Brain microvascular endothelial cell (primary cell): ENCODE results near the gene CSMD2.
A peak's percentile ranks its signal among the peaks of the same experiment; 100 is the strongest.

Experiments used
- DNase-seq: peaks from one replicate; pipeline ENCODE4 v3.0.0-alpha.2; 2020
- H3K27ac ChIP-seq: fragments of 250-450 bp; sonication (Bioruptor Pico); 2 replicates; pipeline ENCODE4 v1.5.1; 2020; ENCODE audit warnings: mild to moderate bottlenecking, moderate library complexity
- H3K27me3 ChIP-seq: fragments of 250-450 bp; sonication (Bioruptor Pico); replicated peaks from 2 replicates; pipeline ENCODE4 v1.5.1; 2020; ENCODE audit warnings: mild to moderate bottlenecking
- H3K36me3 ChIP-seq: fragments of 250-450 bp; sonication (Bioruptor Pico); replicated peaks from 2 replicates; pipeline ENCODE4 v1.5.1; 2020; ENCODE audit warnings: mild to moderate bottlenecking
- H3K4me3 ChIP-seq: 2 replicates; pipeline ENCODE4 v1.5.1; 2011; ENCODE audit warnings: low read depth, mild to moderate bottlenecking, control low read depth, low read length, moderate library complexity
- in situ Hi-C: cut with HindIII; loops from 2 replicates; pipeline ENCODE4 v1.10.0; 2017; ENCODE audit warnings: low sequenced_read_pairs, low pct_ligation_motif_present
- TF ChIP-seq, protein P1 (sequence below): IDR thresholded peaks from 2 replicates; pipeline ENCODE4 v1.5.1; 2011; ENCODE audit warnings: low read depth, mild to moderate bottlenecking, moderate library complexity, low read length, control low read depth, inconsistent platforms; ENCODE audit errors: missing control alignments

CSMD2 gene

DNA sequence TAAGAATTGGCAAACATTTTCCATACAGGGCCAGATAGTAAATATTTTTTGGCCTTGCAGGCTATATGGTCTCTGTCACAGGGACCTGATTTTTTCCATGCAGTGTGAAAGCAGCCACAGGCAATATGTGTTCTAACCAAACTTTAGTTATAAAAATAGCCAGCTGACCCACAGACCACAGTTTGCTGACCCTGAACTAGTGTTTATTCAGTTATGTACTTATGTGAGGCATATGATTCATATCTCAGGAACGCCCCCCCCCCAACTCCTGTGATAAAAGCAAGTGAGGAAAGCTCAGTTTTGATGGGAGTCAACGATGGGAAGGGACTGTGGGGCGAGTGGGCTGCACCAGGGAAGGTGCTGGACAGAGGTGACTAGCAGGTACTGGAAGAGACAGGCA, 221.1 kb downstream of the CSMD2 start:
- in situ Hi-C loops: no loop called here
- no peak overlapping the region for H3K4me3 ChIP-seq
- TF ChIP-seq, protein P1, sequence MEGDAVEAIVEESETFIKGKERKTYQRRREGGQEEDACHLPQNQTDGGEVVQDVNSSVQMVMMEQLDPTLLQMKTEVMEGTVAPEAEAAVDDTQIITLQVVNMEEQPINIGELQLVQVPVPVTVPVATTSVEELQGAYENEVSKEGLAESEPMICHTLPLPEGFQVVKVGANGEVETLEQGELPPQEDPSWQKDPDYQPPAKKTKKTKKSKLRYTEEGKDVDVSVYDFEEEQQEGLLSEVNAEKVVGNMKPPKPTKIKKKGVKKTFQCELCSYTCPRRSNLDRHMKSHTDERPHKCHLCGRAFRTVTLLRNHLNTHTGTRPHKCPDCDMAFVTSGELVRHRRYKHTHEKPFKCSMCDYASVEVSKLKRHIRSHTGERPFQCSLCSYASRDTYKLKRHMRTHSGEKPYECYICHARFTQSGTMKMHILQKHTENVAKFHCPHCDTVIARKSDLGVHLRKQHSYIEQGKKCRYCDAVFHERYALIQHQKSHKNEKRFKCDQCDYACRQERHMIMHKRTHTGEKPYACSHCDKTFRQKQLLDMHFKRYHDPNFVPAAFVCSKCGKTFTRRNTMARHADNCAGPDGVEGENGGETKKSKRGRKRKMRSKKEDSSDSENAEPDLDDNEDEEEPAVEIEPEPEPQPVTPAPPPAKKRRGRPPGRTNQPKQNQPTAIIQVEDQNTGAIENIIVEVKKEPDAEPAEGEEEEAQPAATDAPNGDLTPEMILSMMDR: no peak

DNA sequence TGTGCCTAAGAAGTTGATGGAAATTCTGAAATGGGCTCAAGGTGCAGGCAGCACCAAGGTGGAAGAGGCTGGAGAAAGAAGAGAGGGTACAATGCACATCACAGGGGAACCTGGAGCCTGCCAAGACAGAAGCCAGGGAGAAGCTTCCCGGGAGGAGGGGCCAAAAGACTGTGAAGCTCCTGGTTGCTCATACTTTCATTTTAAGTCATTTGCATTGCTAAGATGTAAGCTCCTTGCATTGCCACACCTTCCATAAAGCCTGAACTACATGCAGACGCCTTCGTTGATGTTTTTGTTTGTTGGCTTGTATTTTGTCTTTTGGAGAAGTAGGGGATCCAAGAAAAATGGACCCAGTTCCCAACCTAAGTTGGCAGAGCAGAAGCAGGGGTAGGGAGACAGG, 232.2 kb downstream of the CSMD2 start:
- in situ Hi-C loops: no loop called here
- no peak for DNase-seq

More for the DNA sequence above, 221.1 kb downstream of the CSMD2 start:
- peak; percentile 92 for DNase-seq
- no peaks in the 10 kb centered on the region for H3K36me3 ChIP-seq
- H3K27ac ChIP-seq: no peak overlapping the region
- H3K27me3 ChIP-seq: no peaks in the 10 kb centered on the region

DNA sequence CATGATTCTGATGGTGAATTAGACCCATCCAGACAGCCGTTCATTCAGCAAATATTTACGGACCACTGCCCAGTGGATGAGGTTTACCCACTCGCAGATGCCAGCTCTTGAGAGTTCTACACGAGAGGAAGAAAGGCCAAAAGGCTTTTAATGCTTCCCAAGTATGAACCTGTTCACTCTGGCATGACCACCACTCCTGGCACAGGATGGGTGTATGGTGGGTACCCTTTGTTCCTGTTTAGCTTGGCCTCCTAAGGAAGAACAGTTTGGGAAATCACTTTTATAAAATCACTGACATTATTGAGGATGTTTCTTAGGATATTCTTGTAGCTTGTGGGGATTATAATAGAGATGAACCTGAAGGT, 233.9 kb downstream of the CSMD2 start:
- H3K27ac ChIP-seq: no peak overlapping the region
- H3K27me3 ChIP-seq: no peaks in the 10 kb centered on the region
- TF ChIP-seq, protein P1: no peak
- DNase-seq: no peak
- H3K4me3 ChIP-seq: no peak overlapping the region
- in situ Hi-C loops: no loop called here
- H3K36me3 ChIP-seq: no peaks in the 10 kb centered on the region

More for the DNA sequence above, 232.2 kb downstream of the CSMD2 start:
- TF ChIP-seq, protein P1: no peak
- no peaks in the 10 kb centered on the region for H3K36me3 ChIP-seq
- H3K27ac ChIP-seq: no peak overlapping the region
- no peaks in the 10 kb centered on the region for H3K27me3 ChIP-seq
- no peak overlapping the region for H3K4me3 ChIP-seq

DNA sequence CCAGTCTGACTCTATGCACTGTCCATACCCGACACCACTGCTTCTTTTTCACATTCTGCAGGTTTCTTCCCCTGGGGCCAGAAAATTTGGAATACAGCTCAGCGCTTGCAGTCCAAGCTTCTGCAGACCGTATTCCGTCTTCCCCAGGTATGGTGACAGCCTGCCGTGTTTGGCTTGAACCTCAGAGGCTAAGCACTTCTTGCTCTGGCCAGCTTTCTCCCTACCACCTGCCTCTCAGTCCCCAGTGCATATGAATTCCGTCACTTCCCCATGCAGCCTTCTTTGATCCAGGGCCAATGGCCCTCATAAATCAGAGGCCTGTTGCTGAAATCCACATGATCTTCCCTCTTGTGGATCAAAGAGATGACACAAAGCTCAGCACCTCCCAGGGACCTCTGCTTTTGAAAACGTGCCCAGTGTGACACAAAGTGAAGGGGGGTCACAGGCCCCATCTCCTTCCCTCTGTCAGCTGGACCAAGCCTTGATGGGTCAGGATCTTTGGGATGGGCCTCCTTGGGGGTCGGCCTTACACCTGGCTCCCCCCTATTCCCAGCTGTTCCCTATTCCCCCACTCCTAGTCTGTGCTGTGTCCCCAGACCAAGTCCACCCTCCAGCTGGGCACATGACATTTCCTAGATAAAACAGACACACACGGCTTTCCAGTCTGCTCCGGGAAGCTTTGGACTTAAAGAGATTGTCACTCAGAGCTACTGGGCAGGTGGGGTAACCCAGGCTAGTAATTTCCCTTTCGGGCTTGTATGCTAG, 234.5 kb downstream of the CSMD2 start:
- Histone ChIP-seq H3K27me3 (no peaks in the 10 kb centered on the region), H3K27ac (no peak overlapping the region), H3K4me3 (no peak overlapping the region), H3K36me3 (no peaks in the 10 kb centered on the region)
- TF ChIP-seq, protein P1: no peak
- DNase-seq: no peak
- in situ Hi-C loops: no loop called here

DNA sequence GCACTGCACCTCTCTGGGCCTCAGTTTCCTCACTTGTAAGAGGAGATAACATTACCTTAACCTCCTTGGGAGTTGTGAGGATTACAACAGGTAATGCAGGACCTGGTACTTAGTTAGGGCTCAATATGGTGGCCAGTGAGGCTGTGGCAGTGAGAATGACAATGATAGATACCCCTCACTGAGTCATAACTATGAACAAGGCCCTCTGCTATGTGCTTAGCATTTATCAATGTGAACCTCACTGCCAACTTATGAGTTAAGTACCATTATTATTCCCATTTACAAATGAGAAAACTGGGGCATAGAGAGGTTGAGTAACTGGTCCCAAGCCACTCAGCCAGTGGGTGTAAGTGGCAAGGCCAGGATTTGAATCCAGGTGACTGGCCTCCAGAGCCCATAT, 236.8 kb downstream of the CSMD2 start:
- TF ChIP-seq, protein P1: no peak
- H3K27ac ChIP-seq: no peak overlapping the region
- in situ Hi-C loops: no loop called here

DNA sequence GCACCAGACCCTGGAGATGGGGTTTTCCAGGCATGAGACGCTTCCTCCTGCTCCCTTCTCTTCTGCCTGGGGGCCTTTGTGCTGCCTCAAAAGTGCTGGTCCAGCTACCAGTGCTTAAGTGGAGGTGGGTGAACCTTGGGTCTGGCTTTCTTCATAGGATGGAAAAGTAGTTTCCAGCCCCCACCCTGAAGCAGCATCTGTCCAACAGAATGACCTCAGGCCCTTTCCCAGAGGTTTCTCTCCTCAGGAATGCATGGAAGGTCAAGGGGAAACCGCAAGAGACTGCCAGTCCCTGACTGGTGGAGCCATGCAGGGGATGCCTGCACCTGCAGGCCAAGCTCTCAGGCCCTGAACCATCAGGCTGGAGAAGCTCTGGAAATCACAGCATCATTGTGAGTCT, 237.3 kb downstream of the CSMD2 start:
- no peak overlapping the region for H3K27ac ChIP-seq
- no peak overlapping the region for H3K4me3 ChIP-seq
- no peak for DNase-seq
- in situ Hi-C loops: no loop called here
- H3K36me3 ChIP-seq: no peaks in the 10 kb centered on the region
- no peaks in the 10 kb centered on the region for H3K27me3 ChIP-seq
- TF ChIP-seq, protein P1: no peak

More for the DNA sequence above, 236.8 kb downstream of the CSMD2 start:
- Histone ChIP-seq H3K4me3 (no peak overlapping the region), H3K27me3 (no peaks in the 10 kb centered on the region), H3K36me3 (no peaks in the 10 kb centered on the region)
- no peak for DNase-seq
